Stimulated activated CD8-positive, alpha-beta memory T cell treated with anti-CD3 and anti-CD28 coated beads, Interleukin-2, amount 100 ng/mL, for 48 hours (primary cell): ENCODE results near the gene LPP.
A peak's percentile ranks its signal among the peaks of the same experiment; 100 is the strongest.

Experiments used
- DNase-seq, 2 donors: peaks; one replicate each; pipeline ENCODE4 v3.0.0-alpha.2; 2020; ENCODE audit warnings: low read depth in 2 of 2

LPP gene

DNA sequence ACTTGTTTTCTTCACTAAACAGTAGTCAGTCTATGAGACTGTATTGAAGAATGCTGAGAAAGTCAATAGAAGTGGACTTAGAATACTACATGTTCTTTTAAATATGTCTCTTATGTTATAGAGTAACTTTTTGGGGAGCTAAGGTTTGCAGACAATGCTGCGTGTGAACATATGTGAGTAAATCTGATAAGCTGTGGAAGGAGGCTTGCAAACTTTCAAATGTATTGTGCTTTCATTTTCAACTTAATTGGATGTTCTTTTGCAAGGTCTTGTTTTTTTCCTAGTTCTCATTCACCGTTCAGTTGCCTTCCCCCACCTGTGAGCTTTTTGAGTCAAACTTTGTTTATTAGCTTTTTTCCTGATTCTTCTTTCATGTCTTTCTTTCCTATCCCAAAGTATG, 176.2 kb downstream of the LPP start:
- DNase-seq = no peak

GRCh38 chr3:188331166-188331565, 177.2 kb downstream of the LPP start:
- DNase-seq = no peak

- no peak for DNase-seq
These were observed 178.1 kb downstream of the LPP start for GRCh38 chr3:188332085-188332484.

- no peak for DNase-seq
These were observed 181.7 kb downstream of the LPP start for GRCh38 chr3:188335656-188336055.

DNA sequence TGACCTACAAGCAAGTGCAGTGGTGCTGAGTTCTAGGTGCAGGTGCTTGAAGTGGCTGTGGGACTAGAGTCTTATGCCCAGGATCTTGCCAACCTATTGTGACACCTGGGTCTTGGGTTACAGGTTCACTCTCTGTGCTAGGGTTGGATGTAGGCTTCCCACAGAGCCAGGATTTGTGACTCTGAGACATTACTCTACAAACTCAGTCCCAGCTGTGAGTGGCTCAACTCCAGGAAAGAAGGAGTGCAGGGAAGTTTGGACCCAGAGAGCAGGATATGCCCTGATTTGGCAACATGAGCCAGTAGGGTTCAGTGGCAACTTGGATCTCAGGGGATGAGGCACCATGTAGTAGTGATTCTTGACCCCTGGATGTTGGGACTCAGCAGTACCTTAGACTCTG, 182.2 kb downstream of the LPP start:
- no peak for DNase-seq

- no peak for DNase-seq
These were observed 183.3 kb downstream of the LPP start for GRCh38 chr3:188337232-188337631.

GRCh38 chr3:188338086-188338485, 184.1 kb downstream of the LPP start:
- no peak for DNase-seq

- peak; percentile 15 to 49 for DNase-seq
These were observed 185.7 kb downstream of the LPP start for GRCh38 chr3:188339410-188340295.

GRCh38 chr3:188341501-188341900, 187.5 kb downstream of the LPP start:
- no peak for DNase-seq

GRCh38 chr3:188342991-188343732, 189.2 kb downstream of the LPP start:
- DNase-seq = no peak

GRCh38 chr3:188343894-188344293, 189.9 kb downstream of the LPP start:
- DNase-seq = no peak

DNA sequence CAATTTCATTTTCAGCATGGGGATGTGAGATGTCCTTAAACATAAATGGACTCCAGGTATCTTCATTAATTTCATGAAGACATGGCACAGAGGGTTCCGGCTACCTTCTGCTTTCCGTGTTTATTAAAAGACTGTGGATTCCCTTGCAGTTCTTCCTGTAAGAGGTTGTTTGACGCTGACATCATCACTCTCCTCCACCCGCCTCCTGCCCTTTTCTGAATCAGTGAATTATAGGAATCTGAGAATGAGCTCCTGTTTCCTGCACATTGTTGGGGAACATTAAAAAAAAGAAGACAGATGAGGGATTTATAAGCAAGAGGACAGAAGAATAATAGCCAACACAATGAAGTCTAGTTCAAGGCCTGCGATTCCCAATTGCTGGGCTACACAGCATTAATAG, 191.3 kb downstream of the LPP start:
- DNase-seq = no peak

- DNase-seq = no peak
These were observed 194.7 kb downstream of the LPP start for GRCh38 chr3:188348435-188349244.

DNA sequence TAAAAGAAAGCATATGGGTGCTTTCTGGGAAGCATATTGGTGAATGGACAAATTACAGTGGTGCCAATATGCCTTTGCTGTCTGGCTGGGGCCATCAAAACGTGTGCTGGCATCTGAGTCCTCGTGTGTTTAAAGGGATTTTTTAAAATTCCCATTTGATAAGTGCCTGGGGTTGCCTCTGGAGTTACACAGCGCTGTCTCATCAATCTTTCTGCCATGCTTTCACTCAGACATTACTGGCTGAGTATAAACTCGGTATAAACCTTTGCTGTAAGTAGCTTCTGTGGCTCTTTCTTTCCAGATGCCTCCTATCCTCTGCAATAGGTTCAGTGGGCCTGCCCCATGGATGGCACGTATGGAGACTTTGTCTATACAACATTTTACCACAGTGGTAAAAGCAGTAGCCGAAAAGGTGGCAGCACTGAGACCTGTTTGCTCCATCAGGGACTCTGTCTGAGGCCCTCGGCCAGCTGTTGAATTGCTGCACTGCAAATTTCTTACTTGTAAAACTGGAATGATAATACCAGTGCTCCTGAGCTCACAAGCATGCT, 195.5 kb downstream of the LPP start:
- DNase-seq = no peak

DNA sequence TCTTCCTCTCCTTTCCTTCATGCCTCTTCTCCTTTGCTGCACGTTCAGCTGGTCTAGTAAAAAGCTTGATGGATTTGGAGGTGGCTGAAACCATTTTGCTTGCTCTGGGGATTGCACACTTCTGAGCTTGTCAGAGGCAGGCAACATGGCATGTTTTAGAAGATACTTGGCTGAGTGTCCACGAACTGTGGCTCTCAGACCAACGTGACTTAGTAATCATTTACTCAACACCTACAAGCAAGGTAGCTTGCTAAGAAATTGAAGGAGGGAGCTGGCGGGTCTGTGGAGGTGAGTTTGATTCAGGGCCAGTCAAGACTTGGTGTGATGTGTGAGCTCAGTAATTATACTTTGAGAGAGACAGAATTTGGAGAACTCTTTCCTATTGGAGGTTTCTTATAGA, 196.0 kb downstream of the LPP start:
- DNase-seq = no peak

DNA sequence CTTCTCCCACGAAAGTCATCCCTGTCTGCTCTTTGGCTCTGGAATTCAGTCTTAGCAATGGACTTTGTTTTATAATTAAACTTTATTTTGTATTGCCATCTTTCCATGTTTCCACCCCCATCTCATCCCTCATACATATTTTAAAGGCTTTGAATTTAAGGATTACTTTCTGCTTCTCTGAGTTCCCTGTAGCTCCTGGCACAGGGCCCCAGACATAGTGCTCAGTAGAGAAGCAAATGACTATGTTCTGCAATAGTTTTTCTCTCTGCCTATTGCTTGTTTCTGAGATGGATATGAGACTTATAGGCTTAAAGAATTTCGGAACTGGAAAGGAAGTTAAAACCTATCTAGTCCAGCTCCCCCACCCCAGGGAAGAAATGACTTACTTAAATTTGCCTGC, 197.0 kb downstream of the LPP start:
- DNase-seq = no peak

DNA sequence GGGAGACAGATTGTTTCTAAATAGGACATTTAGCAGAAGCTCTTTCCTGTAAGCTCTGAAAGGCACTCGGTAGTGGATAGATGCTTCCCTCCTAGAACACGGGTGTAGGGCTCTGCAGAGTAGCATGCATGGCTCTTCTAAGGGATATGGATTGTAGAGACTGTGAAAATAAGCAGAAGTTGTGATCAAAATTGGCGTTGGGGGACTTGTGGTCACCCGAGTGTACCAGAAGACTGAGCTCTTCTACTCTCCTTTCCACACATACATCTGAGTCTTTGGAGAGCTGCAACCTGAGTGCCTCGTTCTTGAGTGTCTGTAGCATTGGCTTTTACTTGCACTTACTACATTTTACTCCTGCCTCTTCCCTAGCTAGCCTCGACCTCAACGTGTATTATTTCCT, 197.7 kb downstream of the LPP start:
- no peak for DNase-seq

DNA sequence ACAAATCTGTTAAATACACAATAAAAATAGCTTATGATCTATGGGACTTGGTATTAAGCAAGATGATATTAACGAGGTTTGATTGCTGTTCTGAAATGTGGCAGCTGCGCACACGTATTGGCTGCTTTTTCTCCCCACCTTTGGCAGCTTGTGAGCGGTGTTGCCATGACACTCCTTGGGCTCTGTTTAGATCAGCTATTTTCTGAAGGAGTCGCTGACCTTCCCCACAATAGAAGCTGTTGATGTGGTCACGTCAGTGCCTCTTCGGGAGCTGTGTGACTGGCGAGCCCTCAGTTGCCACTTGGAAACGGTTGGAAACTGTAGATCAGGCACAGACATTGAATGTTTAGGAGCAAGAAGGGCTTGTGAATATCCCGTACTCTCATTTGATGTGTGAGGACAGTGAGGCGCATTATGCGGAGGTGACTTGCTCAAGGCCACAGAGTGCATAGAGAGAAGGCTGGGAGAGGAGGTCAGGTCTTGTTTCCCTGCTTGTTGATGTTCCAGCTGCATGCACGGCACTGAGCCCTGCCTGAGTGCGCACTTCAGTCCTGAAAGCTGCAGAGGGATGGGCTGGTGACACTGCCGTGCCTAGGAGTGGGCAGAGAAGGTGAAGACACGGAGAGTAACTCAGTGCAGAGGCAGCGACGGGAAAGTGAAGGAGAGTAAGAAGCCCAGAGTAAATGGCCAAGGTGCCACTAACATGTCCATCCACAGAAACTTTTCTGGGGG, 198.4 kb downstream of the LPP start:
- no peak for DNase-seq

DNA sequence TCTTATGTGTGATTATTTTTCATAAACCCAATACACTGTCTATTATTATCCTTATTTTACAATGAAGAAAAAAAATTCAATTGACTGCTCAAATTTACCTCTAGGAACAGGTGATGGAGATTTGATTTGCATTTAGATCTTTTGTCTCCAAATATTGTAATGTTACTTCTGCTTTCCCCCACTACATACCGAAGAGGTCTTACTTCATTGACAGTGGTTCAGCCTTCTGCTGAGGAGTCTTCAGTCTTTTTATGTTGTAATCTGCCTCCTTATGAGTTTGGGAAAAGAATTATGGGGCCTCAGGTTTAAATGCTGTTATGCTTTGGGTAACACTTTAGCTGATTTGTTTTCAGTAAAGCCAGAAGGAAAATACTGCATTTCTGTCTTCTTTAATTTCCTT, 199.5 kb downstream of the LPP start:
- no peak for DNase-seq

- no peak for DNase-seq
These were observed 205.0 kb downstream of the LPP start for GRCh38 chr3:188358787-188359493.
